Stimulated activated memory B cell treated with anti-CD40 and anti-IgM and Interleukin-4, amounts not matched to agents 10 μg/mL and 1 μg/mL and 100 μg/mL, for 72 hours (primary cell): ENCODE measurements around the gene IL22.

Source experiments
- ATAC-seq: fragments of 150-1000 bp; cut with Tn5 transposase; 2 replicates; pipeline ENCODE4 v1.10.0; 2021
- H3K27ac Mint-ChIP-seq: one replicate; pipeline ENCODE4 v1.8.0; 2022; ENCODE audit warnings: mild to moderate bottlenecking, mixed read lengths
- H3K27me3 Mint-ChIP-seq: one replicate; pipeline ENCODE4 v1.8.0; 2022; ENCODE audit warnings: mixed read lengths
- H3K36me3 Mint-ChIP-seq: one replicate; pipeline ENCODE4 v1.8.0; 2022; ENCODE audit warnings: mixed read lengths
- H3K4me1 Mint-ChIP-seq: one replicate; pipeline ENCODE4 v1.8.0; 2022; ENCODE audit warnings: mixed read lengths
- H3K4me3 Mint-ChIP-seq: one replicate; pipeline ENCODE4 v1.8.0; 2022; ENCODE audit warnings: mild to moderate bottlenecking, moderate library complexity, mixed read lengths
- H3K9me3 Mint-ChIP-seq: one replicate; pipeline ENCODE4 v1.8.0; 2022; ENCODE audit warnings: mixed read lengths

IL22 gene

GRCh38 chr12:68272732-68273131 lies 19.3 kb upstream of the IL22 start:
- no peak for ATAC-seq
- Mint-ChIP-seq H3K4me1 (no peaks in the 10 kb centered on the region), H3K27me3 (no peaks in the 10 kb centered on the region), H3K27ac (no peak overlapping the region), H3K9me3 (no peaks in the 10 kb centered on the region), H3K4me3 (no peak overlapping the region), H3K36me3 (no peaks in the 10 kb centered on the region)

GRCh38 chr12:68271346-68271745 lies 17.9 kb upstream of the IL22 start:
- H3K4me1 Mint-ChIP-seq, result no peaks in the 10 kb centered on the region
- H3K9me3 Mint-ChIP-seq, result no peaks in the 10 kb centered on the region
- H3K27ac Mint-ChIP-seq, result no peak overlapping the region
- no peak for ATAC-seq
- H3K27me3 Mint-ChIP-seq, result no peaks in the 10 kb centered on the region
- no peaks in the 10 kb centered on the region for H3K36me3 Mint-ChIP-seq
- H3K4me3 Mint-ChIP-seq, result no peak overlapping the region

- ATAC-seq, result no peak
- no peaks in the 10 kb centered on the region for H3K27me3 Mint-ChIP-seq
Observed at GRCh38 chr12:68270358-68270757, 17.0 kb upstream of the IL22 start.

GRCh38 chr12:68269779-68270178 lies 16.4 kb upstream of the IL22 start:
- H3K27ac Mint-ChIP-seq, result no peak overlapping the region
- no peaks in the 10 kb centered on the region for H3K27me3 Mint-ChIP-seq
- no peak overlapping the region for H3K4me3 Mint-ChIP-seq
- H3K36me3 Mint-ChIP-seq, result no peaks in the 10 kb centered on the region
- H3K9me3 Mint-ChIP-seq, result no peaks in the 10 kb centered on the region
- H3K4me1 Mint-ChIP-seq, result no peaks in the 10 kb centered on the region
- ATAC-seq, result no peak

More at GRCh38 chr12:68270358-68270757, 17.0 kb upstream of the IL22 start:
- no peaks in the 10 kb centered on the region for H3K36me3 Mint-ChIP-seq
- H3K4me1 Mint-ChIP-seq, result no peaks in the 10 kb centered on the region
- no peaks in the 10 kb centered on the region for H3K9me3 Mint-ChIP-seq
- H3K4me3 Mint-ChIP-seq, result no peak overlapping the region
- H3K27ac Mint-ChIP-seq, result no peak overlapping the region

GRCh38 chr12:68268967-68269366 lies 15.6 kb upstream of the IL22 start:
- Mint-ChIP-seq H3K9me3 (no peaks in the 10 kb centered on the region), H3K27ac (no peak overlapping the region), H3K36me3 (no peaks in the 10 kb centered on the region), H3K27me3 (no peaks in the 10 kb centered on the region), H3K4me1 (no peaks in the 10 kb centered on the region), H3K4me3 (no peak overlapping the region)
- no peak for ATAC-seq

GRCh38 chr12:68267892-68268396 lies 14.5 kb upstream of the IL22 start:
- Mint-ChIP-seq H3K9me3 (no peaks in the 10 kb centered on the region), H3K27me3 (no peaks in the 10 kb centered on the region), H3K36me3 (no peaks in the 10 kb centered on the region), H3K4me1 (no peaks in the 10 kb centered on the region), H3K4me3 (no peak overlapping the region), H3K27ac (no peak overlapping the region)
- ATAC-seq, result no peak

- Mint-ChIP-seq H3K27me3 (peaks cover 9% of the 10 kb centered on the region), H3K4me1 (no peaks in the 10 kb centered on the region)
Observed at GRCh38 chr12:68264857-68265256, 11.5 kb upstream of the IL22 start.

GRCh38 chr12:68264158-68264855 lies 10.9 kb upstream of the IL22 start:
- peaks cover 4% of the 10 kb centered on the region for H3K4me1 Mint-ChIP-seq
- no peak for ATAC-seq
- H3K27me3 Mint-ChIP-seq, result peaks cover 9% of the 10 kb centered on the region
- H3K27ac Mint-ChIP-seq, result no peak overlapping the region
- no peaks in the 10 kb centered on the region for H3K36me3 Mint-ChIP-seq
- H3K4me3 Mint-ChIP-seq, result no peak overlapping the region
- H3K9me3 Mint-ChIP-seq, result no peaks in the 10 kb centered on the region

More at GRCh38 chr12:68264857-68265256, 11.5 kb upstream of the IL22 start:
- Mint-ChIP-seq H3K27ac (no peak overlapping the region), H3K36me3 (no peaks in the 10 kb centered on the region), H3K4me3 (no peak overlapping the region), H3K9me3 (no peaks in the 10 kb centered on the region)
- ATAC-seq, result no peak

GRCh38 chr12:68263366-68263765 lies 10.0 kb upstream of the IL22 start:
- Mint-ChIP-seq H3K27me3 (peaks cover 16% of the 10 kb centered on the region), H3K36me3 (no peaks in the 10 kb centered on the region), H3K4me3 (no peak overlapping the region), H3K9me3 (no peaks in the 10 kb centered on the region), H3K4me1 (peaks cover 6% of the 10 kb centered on the region), H3K27ac (no peak overlapping the region)
- ATAC-seq, result no peak

GRCh38 chr12:68261896-68262295 lies 8.5 kb upstream of the IL22 start:
- Mint-ChIP-seq H3K4me1 (peaks cover 6% of the 10 kb centered on the region), H3K27ac (no peak overlapping the region), H3K36me3 (no peaks in the 10 kb centered on the region), H3K27me3 (peaks cover 24% of the 10 kb centered on the region), H3K9me3 (no peaks in the 10 kb centered on the region), H3K4me3 (no peak overlapping the region)
- no peak for ATAC-seq

GRCh38 chr12:68260153-68260552 lies 6.7 kb upstream of the IL22 start:
- H3K9me3 Mint-ChIP-seq, result no peaks in the 10 kb centered on the region
- no peak overlapping the region for H3K27ac Mint-ChIP-seq
- ATAC-seq, result no peak
- H3K4me1 Mint-ChIP-seq, result peaks cover 6% of the 10 kb centered on the region
- H3K4me3 Mint-ChIP-seq, result no peak overlapping the region
- H3K36me3 Mint-ChIP-seq, result no peaks in the 10 kb centered on the region
- H3K27me3 Mint-ChIP-seq, result peaks cover 24% of the 10 kb centered on the region

- Mint-ChIP-seq H3K27ac (no peak overlapping the region), H3K27me3 (peaks cover 24% of the 10 kb centered on the region), H3K36me3 (no peaks in the 10 kb centered on the region), H3K4me3 (no peak overlapping the region), H3K9me3 (no peaks in the 10 kb centered on the region), H3K4me1 (peaks cover 6% of the 10 kb centered on the region)
- ATAC-seq, result no peak
Observed at GRCh38 chr12:68259318-68259940, 6.0 kb upstream of the IL22 start.

- H3K36me3 Mint-ChIP-seq, result no peaks in the 10 kb centered on the region
- no peak overlapping the region for H3K27ac Mint-ChIP-seq
- no peak for ATAC-seq
- peaks cover 14% of the 10 kb centered on the region for H3K27me3 Mint-ChIP-seq
- H3K4me3 Mint-ChIP-seq, result no peak overlapping the region
- H3K9me3 Mint-ChIP-seq, result no peaks in the 10 kb centered on the region
- H3K4me1 Mint-ChIP-seq, result no peaks in the 10 kb centered on the region
Observed at GRCh38 chr12:68252077-68252476, 1.3 kb downstream of the IL22 start.

- H3K4me1 Mint-ChIP-seq, result no peaks in the 10 kb centered on the region
- no peak for ATAC-seq
- no peak overlapping the region for H3K27ac Mint-ChIP-seq
- H3K27me3 Mint-ChIP-seq, result peaks cover 14% of the 10 kb centered on the region
- H3K4me3 Mint-ChIP-seq, result no peak overlapping the region
- H3K36me3 Mint-ChIP-seq, result no peaks in the 10 kb centered on the region
- H3K9me3 Mint-ChIP-seq, result no peaks in the 10 kb centered on the region
Observed at GRCh38 chr12:68250454-68250853, 3.0 kb downstream of the IL22 start.

GRCh38 chr12:68247785-68248184 lies 5.6 kb downstream of the IL22 start:
- Mint-ChIP-seq H3K4me1 (no peaks in the 10 kb centered on the region), H3K27me3 (peaks cover 13% of the 10 kb centered on the region), H3K36me3 (no peaks in the 10 kb centered on the region), H3K9me3 (no peaks in the 10 kb centered on the region), H3K4me3 (no peak overlapping the region), H3K27ac (no peak overlapping the region)
- ATAC-seq, result no peak

- Mint-ChIP-seq H3K27ac (no peak overlapping the region), H3K27me3 (no peaks in the 10 kb centered on the region)
- ATAC-seq, result no peak
Observed at GRCh38 chr12:68246350-68246749, 7.1 kb downstream of the IL22 start.

More at GRCh38 chr12:68246350-68246749, 7.1 kb downstream of the IL22 start:
- Mint-ChIP-seq H3K4me3 (no peak overlapping the region), H3K36me3 (no peaks in the 10 kb centered on the region), H3K4me1 (peaks cover 2% of the 10 kb centered on the region), H3K9me3 (no peaks in the 10 kb centered on the region)
